H1 (cell line): Measurements from ENCODE around the gene ADRM1. TPM values are rescaled to one million over a fixed set of nuclear protein-coding genes. Genes with fewer than 3 reads are reported as not detected.

Source experiments
- CTCF ChIA-PET: fragments of 300-600 bp; sonication (Branson Sonifier 250); formaldehyde crosslinking; loops from one replicate; lab custom pipeline; 2021; ENCODE audit not compliant: partially characterized antibody; lab: Charles Lee
- POLR2A ChIA-PET: fragments of 300-600 bp; sonication (Branson Sonifier 250); formaldehyde crosslinking; loops from one replicate; lab custom pipeline; 2021; ENCODE audit warnings: inconsistent platforms; ENCODE audit not compliant: partially characterized antibody; lab: Charles Lee
- DNase-seq, 2 experiments: peaks; one replicate each; pipeline versions ENCODE4 v3.0.0 to v3.0.0-alpha.2; 2010 to 2022; ENCODE audit warnings: low spot score in 2 of 2, low read depth in 1 of 2, mixed read lengths in 1 of 2
- FAIRE-seq: peaks from 2 replicates; lab custom pipeline; 2011; peaks lifted over from hg19 to GRCh38; lab: Jason Lieb, UNC
- H2AFZ ChIP-seq: 2 replicates; pipeline ENCODE4 v1.8.1; 2012; ENCODE audit warnings: low read length, inconsistent platforms
- H2AK5ac ChIP-seq: 2 replicates; pipeline ENCODE4 v1.6.1; 2013; ENCODE audit warnings: low read depth, low read length
- H2BK120ac ChIP-seq: replicated peaks from 2 replicates; pipeline ENCODE3; 2013; ENCODE audit warnings: low read depth, low read length, inconsistent platforms
- H2BK12ac ChIP-seq: 2 replicates; pipeline ENCODE4 v1.6.1; 2013; ENCODE audit warnings: low read depth, low read length
- H2BK15ac ChIP-seq: 2 replicates; pipeline ENCODE4 v1.6.1; 2013; ENCODE audit warnings: low read length
- H2BK20ac ChIP-seq: 2 replicates; pipeline ENCODE4 v1.6.1; 2013; ENCODE audit warnings: low read length
- H2BK5ac ChIP-seq: 2 replicates; pipeline ENCODE4 v1.6.1; 2013; ENCODE audit warnings: low read depth, low read length
- H3K14ac ChIP-seq: 2 replicates; pipeline ENCODE4 v1.6.1; 2013; ENCODE audit warnings: inconsistent platforms; ENCODE audit not compliant: insufficient read length
- H3K18ac ChIP-seq: 2 replicates; pipeline ENCODE4 v1.6.1; 2013; ENCODE audit warnings: low read length; ENCODE audit errors: extremely low read depth
- H3K23ac ChIP-seq: 2 replicates; pipeline ENCODE4 v1.6.1; 2013; ENCODE audit warnings: inconsistent platforms; ENCODE audit not compliant: insufficient read length
- H3K23me2 ChIP-seq: 2 replicates; pipeline ENCODE4 v1.6.1; 2013; ENCODE audit warnings: low read depth, low read length
- H3K27ac ChIP-seq: 2 replicates; pipeline ENCODE4 v1.6.1; 2011; ENCODE audit warnings: low read depth, low read length, inconsistent platforms
- H3K27me3 ChIP-seq, 4 experiments: replicated peaks in 1 of 4; 1 replicate in 1 of 4; 2 replicates in 3 of 4; pipeline versions ENCODE4 v1.6.1 to v1.8.1; 2011 to 2013; ENCODE audit warnings: low read length in 3 of 4, mild to moderate bottlenecking in 3 of 4, inconsistent platforms in 2 of 4, mixed read lengths in 2 of 4, moderate library complexity in 1 of 4; ENCODE audit not compliant: control insufficient read depth in 3 of 4, insufficient read depth in 3 of 4; ENCODE audit errors: extremely low read depth in 1 of 4
- H3K36me3 ChIP-seq, 4 experiments: 2 replicates each; pipeline versions ENCODE4 v1.6.1 to v1.8.1; 2011 to 2013; ENCODE audit warnings: mild to moderate bottlenecking in 4 of 4, low read length in 3 of 4, moderate library complexity in 2 of 4, control low read depth in 1 of 4, inconsistent platforms in 1 of 4; ENCODE audit not compliant: insufficient read depth in 4 of 4, control insufficient read depth in 2 of 4
- H3K4ac ChIP-seq: replicated peaks from 2 replicates; pipeline ENCODE3; 2013; ENCODE audit warnings: low read length, low read depth, mixed read lengths, inconsistent platforms; ENCODE audit not compliant: insufficient read length
- H3K4me1 ChIP-seq, 4 experiments: replicated peaks in 1 of 4; 1 replicate in 1 of 4; 2 replicates in 3 of 4; pipeline versions ENCODE4 v1.6.1 to v1.8.1; 2011 to 2013; ENCODE audit warnings: low read length in 3 of 4, inconsistent platforms in 2 of 4, mixed read lengths in 1 of 4; ENCODE audit not compliant: insufficient read depth in 4 of 4, control insufficient read depth in 3 of 4
- H3K4me2 ChIP-seq, 2 experiments: 2 replicates each; pipeline versions ENCODE4 v1.6.1 to v1.8.1; 2011 to 2013; ENCODE audit warnings: low read depth in 2 of 2, low read length in 2 of 2, control low read depth in 1 of 2, inconsistent platforms in 1 of 2, mild to moderate bottlenecking in 1 of 2; ENCODE audit not compliant: insufficient read depth in 1 of 2
- H3K4me3 ChIP-seq, 4 experiments: fragments of 200-600, 300-600 bp in 1 of 4; sonication (generic), shearing (Covaris generic), sonication (Bioruptor Twin) in 1 of 4; 2 replicates each; pipeline versions ENCODE4 v1.5.1 to v1.8.1; 2011 to 2016; ENCODE audit warnings: low read length in 4 of 4, low read depth in 3 of 4, control low read depth in 2 of 4, inconsistent platforms in 2 of 4, mild to moderate bottlenecking in 2 of 4, mixed read lengths in 1 of 4, moderate library complexity in 1 of 4; ENCODE audit not compliant: insufficient read depth in 2 of 4; ENCODE audit errors: extremely low read depth in 1 of 4
- H3K56ac ChIP-seq: replicated peaks from 2 replicates; pipeline ENCODE3; 2013; ENCODE audit warnings: low read depth, mild to moderate bottlenecking, mixed read lengths, low read length, inconsistent platforms; ENCODE audit not compliant: insufficient read length
- H3K79me1 ChIP-seq: 2 replicates; pipeline ENCODE4 v1.6.1; 2013; ENCODE audit warnings: low read depth, low read length, control low read depth
- H3K79me2 ChIP-seq, 2 experiments: 2 replicates each; pipeline versions ENCODE4 v1.6.1 to v1.8.1; 2012 to 2013; ENCODE audit warnings: low read length in 2 of 2, mild to moderate bottlenecking in 2 of 2, inconsistent platforms in 1 of 2; ENCODE audit not compliant: insufficient read depth in 2 of 2, control insufficient read depth in 1 of 2
- H3K9ac ChIP-seq, 4 experiments: replicated peaks in 1 of 4; 1 replicate in 1 of 4; 2 replicates in 3 of 4; pipeline versions ENCODE4 v1.6.1 to v1.8.1; 2011 to 2013; ENCODE audit warnings: low read depth in 3 of 4, low read length in 3 of 4, control low read depth in 2 of 4, mild to moderate bottlenecking in 2 of 4, moderate library complexity in 2 of 4, inconsistent platforms in 1 of 4; ENCODE audit errors: extremely low read depth in 1 of 4
- H3K9me3 ChIP-seq, 2 experiments: 2 replicates each; pipeline versions ENCODE4 v1.6.1 to v1.8.1; 2012 to 2013; ENCODE audit warnings: mild to moderate bottlenecking in 2 of 2, moderate library complexity in 2 of 2, control low read depth in 1 of 2, inconsistent platforms in 1 of 2, low read depth in 1 of 2, low read length in 1 of 2, mixed read lengths in 1 of 2; ENCODE audit not compliant: insufficient read depth in 2 of 2
- H4K20me1 ChIP-seq, 2 experiments: replicated peaks in 1 of 2; 2 replicates each; pipeline versions ENCODE3 to v1.8.1; 2011 to 2013; ENCODE audit warnings: inconsistent platforms in 2 of 2, low read length in 2 of 2, mild to moderate bottlenecking in 1 of 2; ENCODE audit not compliant: insufficient read depth in 2 of 2, control insufficient read depth in 1 of 2
- H4K5ac ChIP-seq: 2 replicates; pipeline ENCODE4 v1.6.1; 2013; ENCODE audit warnings: low read length, low read depth, mixed read lengths, inconsistent platforms; ENCODE audit not compliant: insufficient read length
- H4K8ac ChIP-seq: 2 replicates; pipeline ENCODE4 v1.8.0; 2013; ENCODE audit warnings: mild to moderate bottlenecking, moderate library complexity, low read length, inconsistent platforms; ENCODE audit not compliant: insufficient read depth; ENCODE audit errors: extremely low read depth
- H4K91ac ChIP-seq: replicated peaks from 2 replicates; pipeline ENCODE3; 2013; ENCODE audit warnings: low read length, mixed read lengths, inconsistent platforms; ENCODE audit not compliant: insufficient read length
- BACH1 ChIP-seq: IDR thresholded peaks from 2 replicates; pipeline ENCODE4 v1.6.1; 2012; ENCODE audit warnings: low read length, improper control_type of control experiment
- BCL11A ChIP-seq, 2 experiments: IDR thresholded peaks; one replicate each; pipeline ENCODE4 v1.6.1; 2011; ENCODE audit warnings: low read depth in 2 of 2, low read length in 2 of 2, mild to moderate bottlenecking in 2 of 2
- CBX5 ChIP-seq: fragments of 300-800, 300-1000 bp; sonication (generic); IDR thresholded peaks from 2 replicates; pipeline ENCODE4 v1.7.1; 2016; ENCODE audit warnings: antibody characterized with exemption, low read length, low read depth
- CHD2 ChIP-seq: IDR thresholded peaks from 2 replicates; pipeline ENCODE4 v1.6.1; 2012; ENCODE audit warnings: low read length, improper control_type of control experiment
- CREB1 ChIP-seq: IDR thresholded peaks from 2 replicates; pipeline ENCODE4 v1.6.1; 2012; ENCODE audit warnings: inconsistent platforms
- EZH2 ChIP-seq: fragments of 200-600 bp; sonication (generic); IDR thresholded peaks from 2 replicates; pipeline ENCODE4 v1.7.1; 2012; ENCODE audit warnings: low read depth, mild to moderate bottlenecking, moderate library complexity, low read length, inconsistent platforms; ENCODE audit not compliant: severe bottlenecking
- GABPA ChIP-seq: IDR thresholded peaks from 2 replicates; pipeline ENCODE4 v1.6.1; 2011; ENCODE audit warnings: mild to moderate bottlenecking, low read length, moderate library complexity, borderline replicate concordance; ENCODE audit not compliant: insufficient read depth
- JUND ChIP-seq: IDR thresholded peaks from 2 replicates; pipeline ENCODE4 v1.6.1; 2011; ENCODE audit warnings: mild to moderate bottlenecking, improper control_type of control experiment, low read length
- KDM4A ChIP-seq: IDR thresholded peaks from one replicate; pipeline ENCODE4 v1.7.1; 2012; ENCODE audit warnings: low read depth, mild to moderate bottlenecking, moderate library complexity, low read length, inconsistent platforms; ENCODE audit not compliant: severe bottlenecking
- POU5F1 ChIP-seq: IDR thresholded peaks from 2 replicates; pipeline ENCODE4 v1.6.1; 2011; ENCODE audit warnings: low read depth, mild to moderate bottlenecking, low read length, moderate library complexity
- SIX5 ChIP-seq: IDR thresholded peaks from 2 replicates; pipeline ENCODE4 v1.6.1; 2011; ENCODE audit warnings: mild to moderate bottlenecking, low read depth, low read length
- SP1 ChIP-seq: IDR thresholded peaks from 2 replicates; pipeline ENCODE4 v1.6.1; 2011; ENCODE audit warnings: low read depth, low read length
- SP2 ChIP-seq: IDR thresholded peaks from 2 replicates; pipeline ENCODE4 v1.6.1; 2012; ENCODE audit warnings: mild to moderate bottlenecking, low read length, inconsistent platforms
- SUZ12 ChIP-seq: fragments of 200-600 bp; sonication (generic); IDR thresholded peaks from 2 replicates; pipeline ENCODE4 v1.6.1; 2012; ENCODE audit warnings: mild to moderate bottlenecking, inconsistent platforms, low read length, moderate library complexity, mixed read lengths
- TAF1 ChIP-seq: IDR thresholded peaks from 2 replicates; pipeline ENCODE4 v1.6.1; 2011; ENCODE audit warnings: mild to moderate bottlenecking, low read depth, low read length
- WGBS, 2 experiments: shearing (Covaris generic) in 1 of 2; methylation state at CpG; one replicate each; pipeline versions ENCODE4 v1.1.6 to v1.1.7; 2013 to 2015; ENCODE audit warnings: low lambda C conversion rate in 2 of 2, mixed read lengths in 2 of 2, inconsistent platforms in 1 of 2, low coverage in 1 of 2, missing lambda C conversion rate in 1 of 2; ENCODE audit not compliant: insufficient replicate concordance in 2 of 2, insufficient coverage in 1 of 2, insufficient read length in 1 of 2; ENCODE audit errors: extremely low coverage in 1 of 2, missing lambda C conversion rate in 1 of 2; 5-methylcytosine and 5-hydroxymethylcytosine counted together
- polyA plus RNA-seq, 7 experiments: library from polyadenylated mRNA; depleted of rRNA in 3 of 7; stranded (reverse) in 5 of 7; unstranded in 2 of 7; fragments of >200 nt in 5 of 7; fragments of 200-250 nt in 2 of 7; gene quantifications; 1 replicate in 5 of 7; 2 replicates in 1 of 7; 4 replicates in 1 of 7; pipeline versions ENCODE4 v1.2.1 to v1.2.3, GENCODE V29; 2011 to 2013; ENCODE audit warnings: missing spikeins in 2 of 7, mixed read lengths in 2 of 7
- total RNA-seq: library from RNA; stranded (reverse); fragmentation: NEBNext Ultra II Directional; extraction: Animal tissue kit (Norgen Biotek cat#: 25700); gene quantifications from 2 replicates; pipeline ENCODE4 v1.2.1, GENCODE V29; 2021

Gene ADRM1
- total and polyA plus RNA-seq, 2 of the 8 experiments (the other 6 are each of a cell fraction or from before 2014, with no cell fraction given), result 126 to 214 TPM

DNA sequence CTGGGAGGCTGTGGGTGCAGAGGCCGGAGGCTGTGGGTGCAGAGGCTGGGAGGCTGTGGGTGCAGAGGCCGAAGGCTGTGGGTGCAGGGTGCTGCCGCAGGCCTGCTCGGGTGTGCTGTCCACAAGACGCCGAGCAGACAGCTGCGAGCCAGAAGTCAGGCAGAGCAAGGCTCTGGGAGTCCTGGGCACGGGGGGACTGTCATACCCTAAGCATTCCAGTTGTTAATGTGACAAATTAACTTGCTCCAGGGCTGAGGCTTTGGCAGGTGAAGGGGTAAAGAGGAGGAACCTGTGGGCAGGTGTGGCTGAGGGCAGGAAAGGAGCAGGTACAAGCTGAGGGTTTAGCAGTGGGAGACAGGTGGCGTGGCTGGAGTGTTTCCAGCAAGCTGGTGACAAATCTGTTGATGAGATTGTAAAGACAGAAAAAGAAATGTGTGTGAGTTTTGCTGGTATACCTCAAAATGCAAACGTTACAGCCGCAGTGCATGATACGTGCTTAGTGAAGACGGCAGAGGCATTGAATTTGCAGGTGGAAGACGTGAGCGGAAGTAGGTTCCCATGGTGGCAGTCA is 14.2 kb upstream of the ADRM1 start:
- Histone ChIP-seq H3K27me3 (no peaks in the 10 kb centered on the region), H3K4me1 (no peaks in the 10 kb centered on the region), H4K91ac (no peak overlapping the region), H3K79me2 (no peaks in the 10 kb centered on the region), H2BK15ac (no peak overlapping the region), H3K23ac (no peak overlapping the region), H3K9me3 (no peaks in the 10 kb centered on the region), H2AFZ (no peak overlapping the region), H3K56ac (no peak overlapping the region), H4K20me1 (peaks cover 0 to 7% of the 10 kb centered on the region in 2 experiments), H3K4me2 (no peak overlapping the region), H2BK120ac (no peak overlapping the region), H3K14ac (no peak overlapping the region), H3K79me1 (no peaks in the 10 kb centered on the region; the same call in 1 of the 2 replicates), H3K4ac (no peak overlapping the region), H2BK20ac (no peak overlapping the region), H3K36me3 (peaks cover 5 to 29% (median 12%) of the 10 kb centered on the region in 4 experiments; a peak in 7 of 8 replicates), H3K23me2 (no peaks in the 10 kb centered on the region), H2BK5ac (no peak overlapping the region; the same call in 1 of the 2 replicates), H4K5ac (no peak overlapping the region), H2AK5ac (no peak overlapping the region), H3K18ac (no peak overlapping the region), H3K9ac (no peak overlapping the region), H4K8ac (no peak overlapping the region), H2BK12ac (no peak overlapping the region), H3K4me3 (no peak overlapping the region), H3K27ac (no peak overlapping the region)
- WGBS, 2 experiments, result 94% methylated on average over 15 of the region's 15 CpGs; no CpG with 5 or more reads in 1 of the 2 experiments
- POLR2A ChIA-PET, result interaction anchor here (1.3 kb wide), 1 partner anchor 46 kb away, joined by 3 read pairs; no protein-coding TSS in a partner anchor
- TF ChIP-seq SP1 (no peak), CHD2 (no peak), BACH1 (no peak), EZH2 (no peak), SP2 (no peak), BCL11A (IDR thresholded peaks at IDR 0.05; ENCODE audit: low read depth in 2 of 2, low read length in 2 of 2) (no peak), GABPA (no peak), SIX5 (no peak), KDM4A (no peak), CREB1 (no peak), POU5F1 (no peak), CBX5 (no peak), JUND (no peak), SUZ12 (no peak), TAF1 (no peak)
- CTCF ChIA-PET, result interaction anchor here (1.0 kb wide), 1 partner anchor 12 kb away, joined by 3 read pairs; no protein-coding TSS in a partner anchor
- DNase-seq, result no peak
- no peak for FAIRE-seq
